Measurements from ENCODE around the gene CEP63.

Gene CEP63

GRCh38 chr3:134468519-134468918, 17.3 kb upstream of the CEP63 start:
- DNase-seq (ENCODE audit: low read depth in 2 of 2), result no peak

- DNase-seq (ENCODE audit: low read depth in 2 of 2), result no peak
Measured at GRCh38 chr3:134471521-134472193, 14.2 kb upstream of the CEP63 start.

GRCh38 chr3:134472831-134473230, 13.0 kb upstream of the CEP63 start:
- DNase-seq (ENCODE audit: low read depth in 2 of 2), result no peak

- peak; percentile 71 to 76 for DNase-seq (ENCODE audit: low read depth in 2 of 2)
Measured at GRCh38 chr3:134473868-134474546, 11.8 kb upstream of the CEP63 start.

- no peak for DNase-seq (ENCODE audit: low read depth in 2 of 2)
Measured at GRCh38 chr3:134474956-134475355, 10.9 kb upstream of the CEP63 start.

- no peak for DNase-seq (ENCODE audit: low read depth in 2 of 2)
Measured at GRCh38 chr3:134476306-134476705, 9.6 kb upstream of the CEP63 start.

- no peak for DNase-seq (ENCODE audit: low read depth in 2 of 2)
Measured at GRCh38 chr3:134477002-134477401, 8.9 kb upstream of the CEP63 start.

- DNase-seq (ENCODE audit: low read depth in 2 of 2), result no peak
Measured at GRCh38 chr3:134477938-134478337, 7.9 kb upstream of the CEP63 start.

GRCh38 chr3:134480546-134480945, 5.3 kb upstream of the CEP63 start:
- DNase-seq (ENCODE audit: low read depth in 2 of 2), result no peak

- DNase-seq (ENCODE audit: low read depth in 2 of 2), result no peak
Measured at GRCh38 chr3:134481166-134481565, 4.7 kb upstream of the CEP63 start.

GRCh38 chr3:134482622-134483021, 3.2 kb upstream of the CEP63 start:
- DNase-seq (ENCODE audit: low read depth in 2 of 2), result no peak

GRCh38 chr3:134483195-134483900, 2.5 kb upstream of the CEP63 start:
- DNase-seq (ENCODE audit: low read depth in 2 of 2), result peak; percentile 42 to 54

- DNase-seq (ENCODE audit: low read depth in 2 of 2), result no peak
Measured at GRCh38 chr3:134485075-134485717, 661 bp upstream of the CEP63 start.

- no peak for DNase-seq (ENCODE audit: low read depth in 2 of 2)
Measured at GRCh38 chr3:134486577-134487041, 752 bp downstream of the CEP63 start.

GRCh38 chr3:134487406-134487805, 1.5 kb downstream of the CEP63 start:
- DNase-seq (ENCODE audit: low read depth in 2 of 2), result no peak

- no peak for DNase-seq (ENCODE audit: low read depth in 2 of 2)
Measured at GRCh38 chr3:134494495-134494894, 8.6 kb downstream of the CEP63 start.

- DNase-seq (ENCODE audit: low read depth in 2 of 2), result no peak
Measured at GRCh38 chr3:134495980-134496379, 10.1 kb downstream of the CEP63 start.

GRCh38 chr3:134496471-134497071, 10.7 kb downstream of the CEP63 start:
- DNase-seq (ENCODE audit: low read depth in 2 of 2), result no peak

- DNase-seq (ENCODE audit: low read depth in 2 of 2), result no peak
Measured at GRCh38 chr3:134503266-134503665, 17.4 kb downstream of the CEP63 start.

GRCh38 chr3:134504132-134504531, 18.3 kb downstream of the CEP63 start:
- DNase-seq (ENCODE audit: low read depth in 2 of 2), result no peak

GRCh38 chr3:134505485-134505884, 19.6 kb downstream of the CEP63 start:
- DNase-seq (ENCODE audit: low read depth in 2 of 2), result no peak

GRCh38 chr3:134511500-134511899, 25.6 kb downstream of the CEP63 start:
- no peak for DNase-seq (ENCODE audit: low read depth in 2 of 2)
